T-helper 1 cell treated with Interleukin-12 subunit alpha and Interleukin-12 subunit beta and Interleukin-4 antibody, amounts not matched to agents 30 μg/mL and 1 μg/mL, for 36 hours (primary cell): ENCODE data around the gene JAM2.
"Not testable (repeated sequence)": the region's sequence is repeated elsewhere in the genome, so short reads cannot be mapped to it uniquely, and the experiment has no call there.

ENCODE experiments used
- H3K27ac Mint-ChIP-seq: one replicate; pipeline ENCODE4 v1.8.0; 2021; ENCODE audit warnings: mild to moderate bottlenecking, mixed read lengths
- H3K27me3 Mint-ChIP-seq: one replicate; pipeline ENCODE4 v1.8.0; 2021; ENCODE audit warnings: low read depth, mixed read lengths
- H3K36me3 Mint-ChIP-seq: one replicate; pipeline ENCODE4 v1.8.0; 2021; ENCODE audit warnings: low read depth, mixed read lengths
- H3K4me1 Mint-ChIP-seq: one replicate; pipeline ENCODE4 v1.8.0; 2021; ENCODE audit warnings: low read depth, mixed read lengths
- H3K4me3 Mint-ChIP-seq: one replicate; pipeline ENCODE4 v1.8.0; 2021; ENCODE audit warnings: mild to moderate bottlenecking, moderate library complexity, mixed read lengths
- H3K9me3 Mint-ChIP-seq: one replicate; pipeline ENCODE4 v1.8.0; 2021; ENCODE audit warnings: mixed read lengths

The JAM2 gene

GRCh38 chr21:25670726-25671125 is 31.7 kb downstream of the JAM2 start:
- no peaks in the 10 kb centered on the region for H3K4me1 Mint-ChIP-seq
- no peaks in the 10 kb centered on the region for H3K36me3 Mint-ChIP-seq
- no peak overlapping the region for H3K4me3 Mint-ChIP-seq
- no peak overlapping the region for H3K27ac Mint-ChIP-seq
- H3K9me3 Mint-ChIP-seq: no peaks in the 10 kb centered on the region
- no peaks in the 10 kb centered on the region for H3K27me3 Mint-ChIP-seq

- Mint-ChIP-seq H3K27me3 (no peaks in the 10 kb centered on the region), H3K9me3 (no peaks in the 10 kb centered on the region), H3K4me1 (no peaks in the 10 kb centered on the region), H3K36me3 (no peaks in the 10 kb centered on the region), H3K27ac (no peak overlapping the region), H3K4me3 (no peak overlapping the region)
Observed at GRCh38 chr21:25676451-25676850, 37.4 kb downstream of the JAM2 start.

GRCh38 chr21:25682382-25682781 is 43.3 kb downstream of the JAM2 start:
- no peak overlapping the region for H3K27ac Mint-ChIP-seq
- no peaks in the 10 kb centered on the region for H3K4me1 Mint-ChIP-seq
- H3K36me3 Mint-ChIP-seq: no peaks in the 10 kb centered on the region
- peaks cover 8% of the 10 kb centered on the region for H3K27me3 Mint-ChIP-seq
- no peak overlapping the region for H3K4me3 Mint-ChIP-seq
- H3K9me3 Mint-ChIP-seq: no peaks in the 10 kb centered on the region

- Mint-ChIP-seq H3K4me1 (no peaks in the 10 kb centered on the region), H3K27me3 (peaks cover 12% of the 10 kb centered on the region), H3K36me3 (no peaks in the 10 kb centered on the region), H3K27ac (no peak overlapping the region), H3K9me3 (no peaks in the 10 kb centered on the region), H3K4me3 (no peak overlapping the region)
Observed at GRCh38 chr21:25687787-25688186, 48.7 kb downstream of the JAM2 start.

- H3K4me3 Mint-ChIP-seq: no peak overlapping the region
- no peak overlapping the region for H3K27ac Mint-ChIP-seq
- H3K9me3 Mint-ChIP-seq: no peaks in the 10 kb centered on the region
- no peaks in the 10 kb centered on the region for H3K36me3 Mint-ChIP-seq
- peaks cover 12% of the 10 kb centered on the region for H3K27me3 Mint-ChIP-seq
- no peaks in the 10 kb centered on the region for H3K4me1 Mint-ChIP-seq
Observed at GRCh38 chr21:25688275-25689155, 49.5 kb downstream of the JAM2 start.

- Mint-ChIP-seq H3K27me3 (peaks cover 12% of the 10 kb centered on the region), H3K4me1 (no peaks in the 10 kb centered on the region), H3K36me3 (no peaks in the 10 kb centered on the region), H3K9me3 (no peaks in the 10 kb centered on the region), H3K27ac (no peak overlapping the region), H3K4me3 (no peak overlapping the region)
Observed at GRCh38 chr21:25689226-25689625, 50.2 kb downstream of the JAM2 start.

GRCh38 chr21:25691976-25692375 is 52.9 kb downstream of the JAM2 start:
- no peak overlapping the region for H3K27ac Mint-ChIP-seq
- peaks cover 4% of the 10 kb centered on the region for H3K27me3 Mint-ChIP-seq
- H3K36me3 Mint-ChIP-seq: no peaks in the 10 kb centered on the region
- H3K4me3 Mint-ChIP-seq: no peak overlapping the region
- H3K9me3 Mint-ChIP-seq: no peaks in the 10 kb centered on the region
- H3K4me1 Mint-ChIP-seq: no peaks in the 10 kb centered on the region

GRCh38 chr21:25695461-25695860 is 56.4 kb downstream of the JAM2 start:
- not testable (repeated sequence) for H3K4me3 Mint-ChIP-seq, H3K9me3 Mint-ChIP-seq, H3K36me3 Mint-ChIP-seq, H3K27me3 Mint-ChIP-seq, H3K4me1 Mint-ChIP-seq, H3K27ac Mint-ChIP-seq

GRCh38 chr21:25700741-25701140 is 61.7 kb downstream of the JAM2 start:
- Mint-ChIP-seq H3K36me3 (no peaks in the 10 kb centered on the region), H3K27me3 (peaks cover 3% of the 10 kb centered on the region), H3K4me3 (no peak overlapping the region), H3K9me3 (no peaks in the 10 kb centered on the region), H3K4me1 (no peaks in the 10 kb centered on the region), H3K27ac (no peak overlapping the region)

- Mint-ChIP-seq H3K27me3 (peaks cover 3% of the 10 kb centered on the region), H3K4me3 (no peak overlapping the region), H3K27ac (no peak overlapping the region), H3K9me3 (no peaks in the 10 kb centered on the region), H3K4me1 (no peaks in the 10 kb centered on the region), H3K36me3 (no peaks in the 10 kb centered on the region)
Observed at GRCh38 chr21:25701529-25701928, 62.5 kb downstream of the JAM2 start.

- no peak overlapping the region for H3K27ac Mint-ChIP-seq
- H3K4me3 Mint-ChIP-seq: no peak overlapping the region
- no peaks in the 10 kb centered on the region for H3K4me1 Mint-ChIP-seq
- no peaks in the 10 kb centered on the region for H3K36me3 Mint-ChIP-seq
- H3K9me3 Mint-ChIP-seq: no peaks in the 10 kb centered on the region
- no peaks in the 10 kb centered on the region for H3K27me3 Mint-ChIP-seq
Observed at GRCh38 chr21:25708467-25709065, 69.5 kb downstream of the JAM2 start.

- Mint-ChIP-seq H3K36me3 (no peaks in the 10 kb centered on the region), H3K9me3 (no peaks in the 10 kb centered on the region), H3K27ac (no peak overlapping the region), H3K27me3 (no peaks in the 10 kb centered on the region), H3K4me1 (peaks cover 2% of the 10 kb centered on the region), H3K4me3 (no peak overlapping the region)
Observed at GRCh38 chr21:25709684-25710265, 70.7 kb downstream of the JAM2 start.

GRCh38 chr21:25710550-25710949 is 71.5 kb downstream of the JAM2 start:
- Mint-ChIP-seq H3K4me3 (no peak overlapping the region), H3K36me3 (no peaks in the 10 kb centered on the region), H3K4me1 (peaks cover 2% of the 10 kb centered on the region), H3K9me3 (no peaks in the 10 kb centered on the region), H3K27ac (no peak overlapping the region), H3K27me3 (no peaks in the 10 kb centered on the region)

GRCh38 chr21:25714066-25714465 is 75.0 kb downstream of the JAM2 start:
- H3K27ac Mint-ChIP-seq, H3K27me3 Mint-ChIP-seq, H3K4me3 Mint-ChIP-seq, H3K4me1 Mint-ChIP-seq, H3K9me3 Mint-ChIP-seq, H3K36me3 Mint-ChIP-seq: not testable (repeated sequence)

- Mint-ChIP-seq H3K4me1 (peaks cover 2% of the 10 kb centered on the region), H3K27ac (no peak overlapping the region), H3K4me3 (no peak overlapping the region), H3K9me3 (no peaks in the 10 kb centered on the region), H3K27me3 (no peaks in the 10 kb centered on the region), H3K36me3 (peaks cover 12% of the 10 kb centered on the region)
Observed at GRCh38 chr21:25717491-25718147, 78.6 kb downstream of the JAM2 start.
